Stimulated activated CD8-positive, alpha-beta memory T cell treated with anti-CD3 and anti-CD28 coated beads, Interleukin-4, amount 100 ng/mL, for 48 hours (primary cell): ENCODE data around the gene MAEL.
A peak's percentile ranks its signal among the peaks of the same experiment; 100 is the strongest.

ENCODE experiments used
- DNase-seq: peaks from one replicate; pipeline ENCODE4 v3.0.0-alpha.2; 2020

The MAEL gene

DNA sequence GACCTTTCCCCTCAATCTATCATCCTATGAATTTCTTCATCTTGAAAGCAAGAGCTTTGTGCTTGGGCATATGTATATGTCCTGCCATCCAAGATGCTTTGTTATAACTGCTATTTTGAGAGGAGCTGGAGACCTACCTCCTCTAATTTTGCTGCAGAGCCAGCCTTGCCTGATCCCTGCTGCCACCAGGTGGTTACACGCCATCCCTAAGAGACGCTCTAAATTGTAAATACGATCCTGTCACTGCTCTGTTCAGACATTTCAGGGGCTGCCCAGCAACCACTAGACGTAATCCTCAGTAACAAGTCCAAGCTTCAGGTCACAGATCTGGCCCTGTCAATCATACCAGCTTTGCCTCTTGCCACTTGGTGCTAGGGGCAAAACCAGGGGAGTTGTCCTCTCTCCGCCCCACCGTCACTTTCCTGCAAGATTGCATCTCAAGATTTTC lies 68.2 kb downstream of the MAEL start:
- peak; percentile 46 for DNase-seq

GRCh38 chr1:167059045-167059808 lies 70.1 kb downstream of the MAEL start:
- DNase-seq, result peak; percentile 89

GRCh38 chr1:167059809-167060107 lies 70.7 kb downstream of the MAEL start:
- no peak for DNase-seq

GRCh38 chr1:167060141-167061072 lies 71.3 kb downstream of the MAEL start:
- DNase-seq, result no peak

DNA sequence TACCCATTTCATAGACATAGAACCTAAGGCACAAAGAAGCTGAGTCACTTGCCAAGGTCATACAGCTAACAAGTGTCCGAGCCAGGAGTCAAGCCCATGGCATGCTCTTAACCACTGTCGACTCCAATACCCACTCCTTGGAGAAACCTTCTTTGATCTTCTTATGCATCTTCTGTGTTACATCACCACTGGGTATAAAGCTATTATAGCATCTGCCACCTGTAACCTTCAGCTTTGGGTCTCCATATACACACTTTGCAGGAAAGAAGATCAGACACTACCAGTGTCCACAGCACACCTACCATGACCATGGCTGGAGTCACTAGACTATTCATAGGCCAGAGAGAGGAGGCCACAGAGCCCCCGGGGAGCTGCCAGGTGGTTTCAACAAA lies 72.0 kb downstream of the MAEL start:
- no peak for DNase-seq

DNA sequence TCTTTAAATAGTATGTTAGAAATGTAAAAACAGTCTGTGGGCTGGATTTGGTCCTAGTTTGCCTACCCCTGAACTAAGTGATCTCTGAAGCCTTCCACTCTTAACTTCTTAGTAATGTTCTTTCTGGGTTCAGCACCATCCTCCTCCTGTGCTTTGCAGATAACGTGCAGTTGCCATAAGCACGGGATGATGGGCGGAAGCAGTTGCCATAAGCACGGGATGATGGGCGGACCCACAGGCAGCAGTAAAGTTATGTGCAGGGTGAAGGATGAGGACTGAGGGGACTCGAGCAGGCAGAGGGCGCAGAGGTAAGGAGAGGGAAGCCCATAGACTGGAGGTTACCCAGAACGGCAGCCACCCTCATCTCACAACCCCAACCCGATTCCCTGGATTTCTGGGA lies 75.5 kb downstream of the MAEL start:
- no peak for DNase-seq

- no peak for DNase-seq
Observed at GRCh38 chr1:167065471-167065870, 76.4 kb downstream of the MAEL start.

- DNase-seq, result peak; percentile 93
Observed at GRCh38 chr1:167066333-167067122, 77.4 kb downstream of the MAEL start.

- no peak for DNase-seq
Observed at GRCh38 chr1:167067904-167068303, 78.8 kb downstream of the MAEL start.

GRCh38 chr1:167068761-167069160 lies 79.7 kb downstream of the MAEL start:
- no peak for DNase-seq

DNA sequence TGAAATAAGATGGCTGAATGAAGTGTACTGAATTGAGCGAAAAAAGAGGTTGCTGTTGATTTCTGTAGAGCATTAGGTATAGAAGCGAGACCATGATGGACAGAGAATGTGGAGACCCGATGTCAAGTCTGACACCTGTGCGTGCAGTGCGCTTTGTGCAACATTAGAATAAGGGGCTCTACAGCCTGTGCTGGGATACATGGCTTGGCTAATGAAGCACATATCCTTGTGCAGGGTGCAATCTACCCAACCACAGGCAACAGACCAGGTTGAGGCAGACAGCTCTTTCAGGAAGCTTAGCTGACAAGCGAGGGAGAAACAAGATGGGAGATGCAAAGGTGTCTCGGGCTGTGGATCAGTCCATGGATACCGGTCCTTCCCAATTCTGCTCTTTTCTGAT lies 82.2 kb downstream of the MAEL start:
- no peak for DNase-seq
